Stomach (tissue), 4 donors: ENCODE data around the gene TCEA2.

Source experiments
- POLR2A ChIP-seq, 4 donors: fragments of 450-650 bp; IDR thresholded peaks; one replicate each; pipeline ENCODE4 v1.6.1; 2016; ENCODE audit warnings: antibody characterized with exemption in 4 of 4, control low read depth in 2 of 4, mild to moderate bottlenecking in 1 of 4, moderate library complexity in 1 of 4
- POLR2AphosphoS5 ChIP-seq, 3 donors: sonication (generic); formaldehyde crosslinking; IDR thresholded peaks; one replicate each; pipeline ENCODE4 v1.6.1; 2016; ENCODE audit warnings: antibody characterized with exemption in 3 of 3
- TF ChIP-seq, protein P1 (sequence below), 7 experiments: fragments of 450-650 bp in 4 of 7; fragments of 200-600 bp in 3 of 7; sonication (generic) in 3 of 7; IDR thresholded peaks; one replicate each; pipeline ENCODE4 v1.5.1; 2016 to 2019; ENCODE audit warnings: antibody characterized with exemption in 7 of 7, control low read depth in 2 of 7, mild to moderate bottlenecking in 1 of 7

DNA sequence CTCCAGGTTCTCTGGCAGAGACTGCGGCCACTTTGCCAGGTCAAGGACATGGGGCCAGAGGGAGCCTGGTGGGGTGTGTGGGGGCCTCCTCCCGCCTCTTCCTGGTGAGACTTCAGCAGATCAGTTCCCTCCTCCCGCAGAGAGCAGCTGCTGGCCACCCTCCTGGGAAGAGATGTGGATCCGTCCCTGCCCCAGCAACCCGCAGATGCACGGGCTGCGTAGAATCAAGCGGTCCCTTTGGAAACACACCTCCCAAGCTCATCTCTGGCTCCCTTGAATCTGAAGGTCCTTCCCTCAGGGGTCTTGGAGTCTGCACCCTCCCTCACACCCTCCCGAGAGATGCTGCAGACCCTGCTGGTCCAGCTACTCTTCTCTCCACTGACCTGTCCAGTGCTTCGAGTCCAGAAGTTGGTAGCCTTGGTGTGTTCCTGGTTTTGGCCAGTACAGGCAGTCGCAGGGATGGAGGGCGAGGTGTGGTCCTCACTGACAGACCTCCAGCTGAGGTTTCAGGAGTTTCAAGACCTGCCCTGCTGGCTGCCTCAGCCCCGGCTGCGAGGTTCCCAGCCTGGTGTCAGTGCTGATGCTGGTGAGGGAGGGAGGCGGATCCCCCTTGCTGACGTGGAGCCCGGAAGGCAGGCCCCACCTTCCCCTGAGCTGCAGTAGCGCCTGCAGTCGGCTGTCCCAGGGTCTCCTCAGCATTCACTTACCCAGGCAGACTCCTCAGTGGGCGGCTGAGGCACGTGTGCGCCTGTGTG lies 44.2 kb downstream of the TCEA2 start, which contains the start of gene NPBWR2:
- TF ChIP-seq POLR2A (IDR thresholded peaks at IDR 0.05) (no peak), POLR2AphosphoS5 (IDR thresholded peaks at IDR 0.05) (no peak)
- TF ChIP-seq, protein P1, sequence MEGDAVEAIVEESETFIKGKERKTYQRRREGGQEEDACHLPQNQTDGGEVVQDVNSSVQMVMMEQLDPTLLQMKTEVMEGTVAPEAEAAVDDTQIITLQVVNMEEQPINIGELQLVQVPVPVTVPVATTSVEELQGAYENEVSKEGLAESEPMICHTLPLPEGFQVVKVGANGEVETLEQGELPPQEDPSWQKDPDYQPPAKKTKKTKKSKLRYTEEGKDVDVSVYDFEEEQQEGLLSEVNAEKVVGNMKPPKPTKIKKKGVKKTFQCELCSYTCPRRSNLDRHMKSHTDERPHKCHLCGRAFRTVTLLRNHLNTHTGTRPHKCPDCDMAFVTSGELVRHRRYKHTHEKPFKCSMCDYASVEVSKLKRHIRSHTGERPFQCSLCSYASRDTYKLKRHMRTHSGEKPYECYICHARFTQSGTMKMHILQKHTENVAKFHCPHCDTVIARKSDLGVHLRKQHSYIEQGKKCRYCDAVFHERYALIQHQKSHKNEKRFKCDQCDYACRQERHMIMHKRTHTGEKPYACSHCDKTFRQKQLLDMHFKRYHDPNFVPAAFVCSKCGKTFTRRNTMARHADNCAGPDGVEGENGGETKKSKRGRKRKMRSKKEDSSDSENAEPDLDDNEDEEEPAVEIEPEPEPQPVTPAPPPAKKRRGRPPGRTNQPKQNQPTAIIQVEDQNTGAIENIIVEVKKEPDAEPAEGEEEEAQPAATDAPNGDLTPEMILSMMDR (IDR thresholded peaks at IDR 0.05): no peak
